ENCODE results near the gene WDR83.

The WDR83 gene

DNA sequence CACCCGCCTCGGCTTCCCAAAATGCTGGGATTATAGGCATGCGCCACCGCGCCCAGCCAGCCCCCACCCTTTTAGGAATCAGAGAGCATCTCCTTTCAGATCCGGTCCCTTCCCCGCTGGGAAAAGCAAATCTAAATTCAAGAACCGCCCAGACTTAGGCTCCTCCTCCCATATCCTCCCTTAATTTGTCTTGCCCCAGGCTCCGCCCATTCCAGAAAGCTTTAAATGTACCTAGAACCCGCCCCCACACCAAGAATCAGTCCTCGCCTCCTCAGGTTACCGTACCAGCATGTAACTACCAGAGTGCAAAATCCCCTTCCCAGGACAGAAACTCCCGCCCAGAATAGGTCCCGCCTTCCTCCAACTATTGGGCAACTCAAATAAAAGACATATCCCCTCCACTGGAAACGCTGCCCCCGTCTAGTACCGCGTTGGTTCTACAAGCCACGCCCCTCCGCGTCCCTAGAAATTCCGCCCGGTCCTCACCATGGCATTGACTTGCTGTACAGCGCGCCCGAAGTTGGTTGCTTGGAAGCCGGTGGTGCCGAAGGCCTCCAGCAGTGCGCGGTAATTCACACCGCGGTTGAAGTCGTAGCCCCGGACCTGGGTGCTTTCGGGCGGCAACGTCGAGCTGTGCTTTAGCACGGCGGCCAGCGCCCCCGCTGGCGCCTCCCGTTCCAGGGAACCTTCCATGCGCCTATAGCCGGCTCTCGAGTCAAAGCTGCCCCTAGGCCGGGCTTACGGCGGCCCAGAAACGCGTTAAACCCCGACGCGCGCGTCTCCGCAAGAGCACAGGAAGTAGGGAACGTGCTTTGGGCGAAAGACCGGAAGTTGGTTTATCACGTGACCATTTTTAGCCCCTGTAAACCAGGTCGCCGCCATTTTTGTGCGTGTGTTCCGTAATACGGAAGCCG is 14.7 kb downstream of the WDR83 start, which contains the start of gene DHPS:
Gene DHPS (minus strand): TSS at position 807 of the 914 bp plus-strand sequence. CDS start 114 bp downstream, at position 693.
- Histone ChIP-seq H3K27me3 (ENCODE audit: control insufficient read depth in 1 of 2, insufficient read depth in 2 of 2, low read length in 2 of 2) (no peaks in the 10 kb centered on the region), H3K4me3 (ENCODE audit: low read depth in 1 of 2, low read length in 2 of 2) (peak within 1 kb of the TSS; percentile 97 to 98), H3K27ac (ENCODE audit: low read depth, low read length) (peak within 1 kb of the TSS; percentile 93), H3K9me3 (ENCODE audit: control insufficient read depth in 1 of 2, low read length in 2 of 2) (no peaks in the 10 kb centered on the region), H3K36me3 (ENCODE audit: control insufficient read depth in 1 of 2, insufficient read depth in 2 of 2, low read length in 2 of 2) (peaks cover 15 to 33% of the 10 kb centered on the region in 2 donors), H3K4me1 (ENCODE audit: control insufficient read depth in 1 of 2, insufficient read depth in 2 of 2, low read length in 2 of 2) (peaks cover 0 to 7% of the 10 kb centered on the region in 2 donors), H3K9ac (ENCODE audit: low read depth in 1 of 2, low read length in 2 of 2) (peak within 1 kb of the TSS; percentile 93 to 96)

- Histone ChIP-seq H3K9me3 (ENCODE audit: control insufficient read depth in 1 of 2, low read length in 2 of 2) (no peaks in the 10 kb centered on the region), H3K27me3 (ENCODE audit: control insufficient read depth in 1 of 2, insufficient read depth in 2 of 2, low read length in 2 of 2) (no peaks in the 10 kb centered on the region), H3K9ac (ENCODE audit: low read depth in 1 of 2, low read length in 2 of 2) (no peak overlapping the region), H3K4me3 (ENCODE audit: low read depth in 1 of 2, low read length in 2 of 2) (no peak overlapping the region), H3K4me1 (ENCODE audit: control insufficient read depth in 1 of 2, insufficient read depth in 2 of 2, low read length in 2 of 2) (peaks cover 0 to 2% of the 10 kb centered on the region in 2 donors), H3K36me3 (ENCODE audit: control insufficient read depth in 1 of 2, insufficient read depth in 2 of 2, low read length in 2 of 2) (peaks cover 0 to 3% of the 10 kb centered on the region in 2 donors), H3K27ac (ENCODE audit: low read depth, low read length) (no peak overlapping the region)
These were observed 19.2 kb downstream of the WDR83 start for GRCh38 chr19:12685831-12686230.

GRCh38 chr19:12687496-12688196 is 21.0 kb downstream of the WDR83 start, which contains the start of gene GNG14:
TSS of gene GNG14 (plus strand) at chr19:12687998. CDS start at chr19:12688049, 51 bp downstream.
- no peak within 1 kb of the TSS for H3K4me3 ChIP-seq (ENCODE audit: low read depth in 1 of 2, low read length in 2 of 2)
- H3K36me3 ChIP-seq (ENCODE audit: control insufficient read depth in 1 of 2, insufficient read depth in 2 of 2, low read length in 2 of 2): peaks cover 0 to 3% of the 10 kb centered on the region in 2 donors
- no peaks in the 10 kb centered on the region for H3K27me3 ChIP-seq (ENCODE audit: control insufficient read depth in 1 of 2, insufficient read depth in 2 of 2, low read length in 2 of 2)
- no peak within 1 kb of the TSS for H3K27ac ChIP-seq (ENCODE audit: low read depth, low read length)
- no peaks in the 10 kb centered on the region for H3K4me1 ChIP-seq (ENCODE audit: control insufficient read depth in 1 of 2, insufficient read depth in 2 of 2, low read length in 2 of 2)
- no peaks in the 10 kb centered on the region for H3K9me3 ChIP-seq (ENCODE audit: control insufficient read depth in 1 of 2, low read length in 2 of 2)
- H3K9ac ChIP-seq (ENCODE audit: low read depth in 1 of 2, low read length in 2 of 2): no peak within 1 kb of the TSS

DNA sequence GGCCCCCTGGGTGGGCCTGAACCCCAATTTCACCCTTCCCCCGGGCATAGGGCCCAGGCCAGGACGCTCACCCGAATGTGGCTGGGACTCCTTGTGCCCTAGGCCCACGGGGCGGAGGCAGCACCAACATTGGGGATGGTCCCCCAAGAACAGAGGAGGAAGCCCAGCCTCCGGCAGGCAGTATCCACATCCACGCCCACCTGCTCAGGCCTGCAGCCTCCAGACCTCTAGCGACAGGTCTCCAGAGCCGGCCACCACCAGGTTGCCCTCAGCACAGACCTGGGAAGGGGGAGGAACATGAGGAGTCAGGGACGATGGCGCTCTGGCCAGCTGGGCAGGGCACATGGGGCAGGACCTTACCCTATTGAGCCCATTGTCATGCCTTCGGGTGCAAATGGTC is 22.4 kb downstream of the WDR83 start:
- no peak overlapping the region for H3K27ac ChIP-seq (ENCODE audit: low read depth, low read length)
- H3K9ac ChIP-seq (ENCODE audit: low read depth in 1 of 2, low read length in 2 of 2): no peak overlapping the region
- H3K4me3 ChIP-seq (ENCODE audit: low read depth in 1 of 2, low read length in 2 of 2): no peak overlapping the region
- H3K4me1 ChIP-seq (ENCODE audit: control insufficient read depth in 1 of 2, insufficient read depth in 2 of 2, low read length in 2 of 2): no peaks in the 10 kb centered on the region
- no peaks in the 10 kb centered on the region for H3K9me3 ChIP-seq (ENCODE audit: control insufficient read depth in 1 of 2, low read length in 2 of 2)
- peaks cover 0 to 3% of the 10 kb centered on the region in 2 donors for H3K36me3 ChIP-seq (ENCODE audit: control insufficient read depth in 1 of 2, insufficient read depth in 2 of 2, low read length in 2 of 2)
- H3K27me3 ChIP-seq (ENCODE audit: control insufficient read depth in 1 of 2, insufficient read depth in 2 of 2, low read length in 2 of 2): no peaks in the 10 kb centered on the region

DNA sequence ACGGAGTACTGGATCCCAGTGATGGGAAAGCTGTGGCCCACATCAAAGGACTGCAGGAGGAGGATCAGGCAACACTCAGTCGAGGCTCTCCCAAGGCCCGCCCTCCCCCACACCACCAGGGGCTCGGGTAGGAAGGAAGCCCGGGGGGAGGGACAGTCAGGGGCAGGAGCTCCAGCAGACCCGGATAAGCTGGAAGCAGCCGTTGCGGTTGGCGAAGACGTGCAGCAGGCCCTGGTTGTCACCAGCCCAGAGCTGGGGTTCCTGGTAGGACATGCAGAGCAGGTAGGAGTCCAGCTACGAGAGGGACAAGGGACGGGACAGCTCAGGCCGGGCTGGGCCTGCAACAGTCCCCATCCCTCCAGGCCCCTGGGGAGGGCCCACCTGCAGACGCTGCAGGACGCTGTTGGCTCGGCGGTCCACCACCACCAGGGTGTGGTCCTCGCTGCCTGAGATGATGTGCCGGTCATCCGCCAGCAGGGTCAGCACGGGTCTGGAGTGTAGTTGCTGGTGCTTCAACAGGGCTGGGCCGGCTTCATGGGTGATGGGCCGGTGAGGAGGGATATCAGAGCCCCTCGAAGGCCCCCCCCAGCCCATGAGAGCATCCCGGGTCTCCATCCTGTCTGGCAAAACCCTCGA is 23.1 kb downstream of the WDR83 start:
- Histone ChIP-seq H3K9me3 (ENCODE audit: control insufficient read depth in 1 of 2, low read length in 2 of 2) (no peaks in the 10 kb centered on the region), H3K36me3 (ENCODE audit: control insufficient read depth in 1 of 2, insufficient read depth in 2 of 2, low read length in 2 of 2) (peaks cover 0 to 3% of the 10 kb centered on the region in 2 donors), H3K9ac (ENCODE audit: low read depth in 1 of 2, low read length in 2 of 2) (no peak overlapping the region), H3K27ac (ENCODE audit: low read depth, low read length) (no peak overlapping the region), H3K27me3 (ENCODE audit: control insufficient read depth in 1 of 2, insufficient read depth in 2 of 2, low read length in 2 of 2) (no peaks in the 10 kb centered on the region), H3K4me1 (ENCODE audit: control insufficient read depth in 1 of 2, insufficient read depth in 2 of 2, low read length in 2 of 2) (no peaks in the 10 kb centered on the region), H3K4me3 (ENCODE audit: low read depth in 1 of 2, low read length in 2 of 2) (no peak overlapping the region)

DNA sequence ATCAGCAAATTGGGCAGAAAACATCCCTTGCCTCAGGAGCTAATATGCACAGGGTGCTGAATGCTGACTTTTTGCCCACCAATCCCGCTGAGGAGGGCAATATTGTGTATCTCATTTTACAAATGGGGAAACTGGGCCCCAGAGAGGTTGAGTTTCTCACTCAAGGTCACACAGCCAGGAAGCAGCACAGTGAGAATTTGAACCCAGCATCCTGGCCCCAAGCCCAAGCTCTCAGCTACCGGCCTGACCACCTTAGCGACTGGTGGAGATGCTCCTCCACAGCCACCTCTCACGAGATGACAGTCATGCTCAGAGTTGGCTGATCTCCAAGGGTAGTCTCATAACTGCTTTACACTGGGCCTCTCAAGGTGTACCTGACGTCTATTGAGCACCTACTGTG is 26.4 kb downstream of the WDR83 start:
- no peaks in the 10 kb centered on the region for H3K27me3 ChIP-seq (ENCODE audit: control insufficient read depth in 1 of 2, insufficient read depth in 2 of 2, low read length in 2 of 2)
- H3K4me3 ChIP-seq (ENCODE audit: low read depth in 1 of 2, low read length in 2 of 2): no peak overlapping the region
- no peak overlapping the region for H3K9ac ChIP-seq (ENCODE audit: low read depth in 1 of 2, low read length in 2 of 2)
- H3K4me1 ChIP-seq (ENCODE audit: control insufficient read depth in 1 of 2, insufficient read depth in 2 of 2, low read length in 2 of 2): peaks cover 12 to 15% of the 10 kb centered on the region in 2 donors
- no peaks in the 10 kb centered on the region for H3K9me3 ChIP-seq (ENCODE audit: control insufficient read depth in 1 of 2, low read length in 2 of 2)
- H3K27ac ChIP-seq (ENCODE audit: low read depth, low read length): no peak overlapping the region
- H3K36me3 ChIP-seq (ENCODE audit: control insufficient read depth in 1 of 2, insufficient read depth in 2 of 2, low read length in 2 of 2): peaks cover 0 to 3% of the 10 kb centered on the region in 2 donors

DNA sequence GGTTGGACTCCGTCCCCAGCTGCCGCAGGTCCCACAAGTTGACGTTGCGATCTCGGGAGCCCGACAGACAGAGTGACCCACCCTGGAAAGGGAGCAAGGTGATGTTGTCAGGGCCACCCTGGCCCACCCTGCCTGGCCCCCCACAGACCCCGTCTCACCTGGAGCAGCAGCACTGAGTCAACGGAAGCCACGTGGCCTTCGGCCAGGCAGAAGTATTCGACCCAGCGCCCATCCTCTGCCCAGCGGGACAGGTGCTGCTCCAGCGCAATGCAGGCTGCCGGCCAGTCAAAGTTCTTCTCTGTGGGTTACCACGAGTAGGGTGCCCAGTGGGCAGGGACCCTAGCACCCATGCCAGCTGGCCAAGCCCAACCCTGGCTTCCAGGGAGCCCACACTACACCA is 28.0 kb downstream of the WDR83 start:
- Histone ChIP-seq H3K9me3 (ENCODE audit: control insufficient read depth in 1 of 2, low read length in 2 of 2) (no peaks in the 10 kb centered on the region), H3K4me3 (ENCODE audit: low read depth in 1 of 2, low read length in 2 of 2) (no peak overlapping the region), H3K9ac (ENCODE audit: low read depth in 1 of 2, low read length in 2 of 2) (no peak overlapping the region), H3K27ac (ENCODE audit: low read depth, low read length) (no peak overlapping the region), H3K36me3 (ENCODE audit: control insufficient read depth in 1 of 2, insufficient read depth in 2 of 2, low read length in 2 of 2) (peaks cover 0 to 3% of the 10 kb centered on the region in 2 donors), H3K27me3 (ENCODE audit: control insufficient read depth in 1 of 2, insufficient read depth in 2 of 2, low read length in 2 of 2) (no peaks in the 10 kb centered on the region), H3K4me1 (ENCODE audit: control insufficient read depth in 1 of 2, insufficient read depth in 2 of 2, low read length in 2 of 2) (peaks cover 12 to 15% of the 10 kb centered on the region in 2 donors)

- Histone ChIP-seq H3K27me3 (ENCODE audit: control insufficient read depth in 1 of 2, insufficient read depth in 2 of 2, low read length in 2 of 2) (no peaks in the 10 kb centered on the region), H3K9ac (ENCODE audit: low read depth in 1 of 2, low read length in 2 of 2) (no peak overlapping the region), H3K4me1 (ENCODE audit: control insufficient read depth in 1 of 2, insufficient read depth in 2 of 2, low read length in 2 of 2) (peaks cover 12 to 15% of the 10 kb centered on the region in 2 donors), H3K36me3 (ENCODE audit: control insufficient read depth in 1 of 2, insufficient read depth in 2 of 2, low read length in 2 of 2) (peaks cover 0 to 4% of the 10 kb centered on the region in 2 donors), H3K27ac (ENCODE audit: low read depth, low read length) (no peak overlapping the region), H3K4me3 (ENCODE audit: low read depth in 1 of 2, low read length in 2 of 2) (peak overlapping the region in 1 of 2 donors; percentile 91), H3K9me3 (ENCODE audit: control insufficient read depth in 1 of 2, low read length in 2 of 2) (no peaks in the 10 kb centered on the region)
These were observed 28.5 kb downstream of the WDR83 start for GRCh38 chr19:12695096-12695495.

DNA sequence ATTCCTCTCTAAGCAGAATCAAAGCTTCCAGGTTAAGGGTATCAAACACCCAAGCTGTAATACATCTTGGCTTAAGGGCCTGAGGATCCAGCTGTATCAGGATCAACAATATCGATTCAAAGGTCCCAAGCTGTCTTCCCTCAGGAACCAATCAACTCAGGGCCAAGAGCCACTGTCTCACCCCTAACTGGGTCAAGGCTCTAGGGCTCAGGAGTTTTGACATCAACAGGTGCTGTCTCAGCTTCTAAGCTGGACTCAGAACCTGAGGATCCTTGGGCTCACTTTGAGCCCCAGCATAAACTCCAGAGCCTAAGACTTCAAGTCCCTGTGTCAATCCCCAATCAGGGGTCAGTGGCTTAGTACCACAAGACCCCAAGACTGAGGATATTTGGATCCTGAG is 28.9 kb downstream of the WDR83 start:
- H3K27me3 ChIP-seq (ENCODE audit: control insufficient read depth in 1 of 2, insufficient read depth in 2 of 2, low read length in 2 of 2): no peaks in the 10 kb centered on the region
- H3K4me1 ChIP-seq (ENCODE audit: control insufficient read depth in 1 of 2, insufficient read depth in 2 of 2, low read length in 2 of 2): peaks cover 12 to 15% of the 10 kb centered on the region in 2 donors
- H3K36me3 ChIP-seq (ENCODE audit: control insufficient read depth in 1 of 2, insufficient read depth in 2 of 2, low read length in 2 of 2): peaks cover 0 to 6% of the 10 kb centered on the region in 2 donors
- peak overlapping the region; percentile 91 to 98 for H3K4me3 ChIP-seq (ENCODE audit: low read depth in 1 of 2, low read length in 2 of 2)
- H3K27ac ChIP-seq (ENCODE audit: low read depth, low read length): no peak overlapping the region
- no peaks in the 10 kb centered on the region for H3K9me3 ChIP-seq (ENCODE audit: control insufficient read depth in 1 of 2, low read length in 2 of 2)
- peak overlapping the region; percentile 47 to 83 for H3K9ac ChIP-seq (ENCODE audit: low read depth in 1 of 2, low read length in 2 of 2)

All from duodenal mucosa (tissue), 2 donors.